Measurements from ENCODE around the gene PEAK3. TPM values are rescaled to one million over a fixed set of nuclear protein-coding genes. Genes with fewer than 3 reads are reported as not detected.

PEAK3 gene
- total and polyA plus RNA-seq, 12 donors, result 0.05 to 3.2 (median 1.2) TPM; not detected in 1

DNA sequence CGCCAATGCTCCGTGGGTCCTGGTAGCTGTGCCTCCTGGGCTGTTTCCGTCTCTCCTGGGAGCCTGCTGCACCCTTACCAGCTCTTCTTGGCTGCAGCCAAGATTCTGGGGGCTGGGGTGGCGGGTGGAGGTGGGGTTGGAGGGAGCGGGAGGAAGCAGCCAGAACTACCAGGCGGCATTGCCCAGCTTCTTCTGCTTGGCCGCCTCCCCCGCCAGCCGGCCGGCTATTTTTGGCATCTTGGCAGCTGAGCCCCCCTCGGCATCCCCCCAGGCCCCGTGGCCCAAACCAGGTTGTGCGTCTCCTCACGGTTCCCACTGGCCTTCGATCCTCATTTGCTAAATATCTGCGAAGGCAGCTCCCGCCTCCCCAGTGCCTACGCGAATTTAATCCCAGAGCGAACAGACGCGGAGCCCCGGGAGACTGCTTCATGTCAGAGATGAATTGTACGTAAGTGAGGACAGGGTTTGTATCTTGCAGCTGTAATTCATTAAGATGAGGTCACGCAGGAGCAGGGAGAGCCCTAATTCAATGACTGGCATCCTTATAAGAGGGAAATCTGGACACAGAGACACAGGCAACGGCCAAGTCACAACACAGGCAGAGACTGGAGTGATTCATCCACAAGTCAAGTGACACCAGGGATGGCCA, 12.8 kb upstream of the PEAK3 start:
- Histone ChIP-seq H3K4me3 (no peak overlapping the region), H3K27me3 (peaks cover 27% of the 10 kb centered on the region), H3K36me3 (replicated peaks in 1 of 2) (no peaks in the 10 kb centered on the region), H3K9me3 (replicated peaks in 1 of 3) (no peaks in the 10 kb centered on the region), H3K4me1 (replicated peaks in 1 of 2) (peaks cover 0 to 22% of the 10 kb centered on the region in 2 donors), H3K27ac (no peak overlapping the region)
- TF ChIP-seq POLR2A (IDR thresholded peaks at IDR 0.05), result no peak
- TF ChIP-seq, protein P1, sequence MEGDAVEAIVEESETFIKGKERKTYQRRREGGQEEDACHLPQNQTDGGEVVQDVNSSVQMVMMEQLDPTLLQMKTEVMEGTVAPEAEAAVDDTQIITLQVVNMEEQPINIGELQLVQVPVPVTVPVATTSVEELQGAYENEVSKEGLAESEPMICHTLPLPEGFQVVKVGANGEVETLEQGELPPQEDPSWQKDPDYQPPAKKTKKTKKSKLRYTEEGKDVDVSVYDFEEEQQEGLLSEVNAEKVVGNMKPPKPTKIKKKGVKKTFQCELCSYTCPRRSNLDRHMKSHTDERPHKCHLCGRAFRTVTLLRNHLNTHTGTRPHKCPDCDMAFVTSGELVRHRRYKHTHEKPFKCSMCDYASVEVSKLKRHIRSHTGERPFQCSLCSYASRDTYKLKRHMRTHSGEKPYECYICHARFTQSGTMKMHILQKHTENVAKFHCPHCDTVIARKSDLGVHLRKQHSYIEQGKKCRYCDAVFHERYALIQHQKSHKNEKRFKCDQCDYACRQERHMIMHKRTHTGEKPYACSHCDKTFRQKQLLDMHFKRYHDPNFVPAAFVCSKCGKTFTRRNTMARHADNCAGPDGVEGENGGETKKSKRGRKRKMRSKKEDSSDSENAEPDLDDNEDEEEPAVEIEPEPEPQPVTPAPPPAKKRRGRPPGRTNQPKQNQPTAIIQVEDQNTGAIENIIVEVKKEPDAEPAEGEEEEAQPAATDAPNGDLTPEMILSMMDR (IDR thresholded peaks at IDR 0.05), result no peak
- intact Hi-C loops (cut with DNase I), result no loop called here
- 18 to 33% (median 24%) methylated on average over 18 to 26 of the region's 26 CpGs for WGBS, 4 donors
- peak in 5 of 7 donors; percentile 33 to 82 (median 36) for DNase-seq

DNA sequence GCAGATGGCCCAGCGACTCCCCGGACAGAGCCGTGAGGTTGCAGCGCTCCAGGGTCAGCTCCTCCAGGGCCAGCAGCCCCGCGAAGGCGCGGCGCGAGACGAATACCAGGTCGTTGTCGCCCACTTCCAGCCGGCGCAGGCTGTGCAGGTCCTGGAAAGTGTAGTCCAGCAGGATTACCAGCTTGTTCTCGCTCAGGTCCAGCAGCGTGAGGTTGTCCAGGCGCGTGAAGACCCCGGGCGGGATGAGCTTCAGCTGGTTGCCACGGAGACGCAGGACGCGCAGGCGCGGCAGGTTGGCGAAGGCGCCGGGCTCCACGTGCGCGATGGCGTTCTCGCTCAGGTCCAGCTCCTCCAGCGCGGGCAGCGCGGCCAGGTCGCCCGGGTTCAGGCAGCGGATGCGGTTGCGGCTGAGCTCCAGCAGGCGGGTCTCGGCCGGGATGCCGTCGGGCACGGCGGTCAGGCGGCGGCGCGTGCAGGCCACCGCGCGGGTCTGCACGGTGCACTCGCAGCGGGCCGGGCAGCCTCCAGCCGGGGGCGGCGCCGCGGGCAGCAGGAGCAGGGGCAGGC, 9.3 kb upstream of the PEAK3 start:
- intact Hi-C loops (cut with DNase I), result no loop called here
- H3K9me3 ChIP-seq (replicated peaks in 1 of 3), result no peaks in the 10 kb centered on the region
- no peaks in the 10 kb centered on the region for H3K36me3 ChIP-seq (replicated peaks in 1 of 2)
- H3K27ac ChIP-seq, result no peak overlapping the region
- WGBS, 4 donors, result 0 to 17% (median 5%) methylated on average over 3 to 67 of the region's 67 CpGs
- H3K4me1 ChIP-seq (replicated peaks in 1 of 2), result peaks cover 0 to 22% of the 10 kb centered on the region in 2 donors
- H3K27me3 ChIP-seq, result peaks cover 42% of the 10 kb centered on the region
- TF ChIP-seq, protein P1 (IDR thresholded peaks at IDR 0.05), result no peak
- no peak for TF ChIP-seq POLR2A (IDR thresholded peaks at IDR 0.05)
- DNase-seq, result no peak
- H3K4me3 ChIP-seq, result peak overlapping the region in 1 of 4 donors; percentile 47

DNA sequence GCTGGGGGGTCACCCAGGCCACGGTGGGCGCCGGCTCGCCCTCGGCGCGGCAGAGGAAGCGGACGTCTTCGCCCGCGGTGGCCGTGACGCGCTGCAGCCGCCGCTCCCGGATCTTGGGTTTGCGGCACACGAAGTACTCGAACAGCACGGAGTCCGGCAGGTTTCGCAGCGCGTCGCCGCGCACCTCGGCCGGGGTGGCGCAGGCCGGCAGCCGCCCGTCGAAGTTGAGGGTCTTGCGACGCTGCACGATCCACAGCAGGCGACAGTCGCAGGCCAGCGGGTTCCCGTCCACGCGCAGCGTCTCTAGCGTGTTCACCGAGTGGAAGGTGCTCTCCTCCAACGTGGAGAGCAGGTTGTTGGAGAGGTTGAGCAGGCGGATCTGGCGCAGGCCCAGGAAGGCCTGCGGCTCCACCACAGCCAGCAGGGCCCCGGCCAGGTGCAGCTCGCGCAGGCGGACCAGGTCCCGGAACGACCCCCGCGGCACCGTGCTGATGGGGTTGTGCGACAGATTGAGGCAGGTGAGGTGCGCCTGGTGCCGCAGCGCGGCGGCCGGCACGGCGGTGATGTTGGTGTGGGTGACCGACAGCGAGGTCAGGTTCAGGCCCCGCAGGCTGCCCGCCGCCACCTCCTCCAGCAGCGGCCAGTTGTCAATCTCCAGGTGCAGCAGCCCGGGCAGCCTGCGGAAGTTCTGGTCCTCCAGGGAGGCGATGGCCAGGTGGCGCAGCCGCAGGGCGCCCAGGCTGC, 8.6 kb upstream of the PEAK3 start:
- Histone ChIP-seq H3K36me3 (replicated peaks in 1 of 2) (no peaks in the 10 kb centered on the region), H3K27me3 (peaks cover 38% of the 10 kb centered on the region), H3K4me1 (replicated peaks in 1 of 2) (peaks cover 0 to 22% of the 10 kb centered on the region in 2 donors), H3K9me3 (replicated peaks in 1 of 3) (no peaks in the 10 kb centered on the region), H3K27ac (peak overlapping the region in 1 of 5 donors; percentile 80), H3K4me3 (peak overlapping the region in 1 of 4 donors; percentile 47)
- no peak for DNase-seq
- WGBS, 4 donors, result 0 to 20% (median 4%) methylated on average over 1 to 82 of the region's 82 CpGs
- TF ChIP-seq, protein P1 (IDR thresholded peaks at IDR 0.05), result no peak
- TF ChIP-seq POLR2A (IDR thresholded peaks at IDR 0.05), result no peak
- intact Hi-C loops (cut with DNase I), result no loop called here

DNA sequence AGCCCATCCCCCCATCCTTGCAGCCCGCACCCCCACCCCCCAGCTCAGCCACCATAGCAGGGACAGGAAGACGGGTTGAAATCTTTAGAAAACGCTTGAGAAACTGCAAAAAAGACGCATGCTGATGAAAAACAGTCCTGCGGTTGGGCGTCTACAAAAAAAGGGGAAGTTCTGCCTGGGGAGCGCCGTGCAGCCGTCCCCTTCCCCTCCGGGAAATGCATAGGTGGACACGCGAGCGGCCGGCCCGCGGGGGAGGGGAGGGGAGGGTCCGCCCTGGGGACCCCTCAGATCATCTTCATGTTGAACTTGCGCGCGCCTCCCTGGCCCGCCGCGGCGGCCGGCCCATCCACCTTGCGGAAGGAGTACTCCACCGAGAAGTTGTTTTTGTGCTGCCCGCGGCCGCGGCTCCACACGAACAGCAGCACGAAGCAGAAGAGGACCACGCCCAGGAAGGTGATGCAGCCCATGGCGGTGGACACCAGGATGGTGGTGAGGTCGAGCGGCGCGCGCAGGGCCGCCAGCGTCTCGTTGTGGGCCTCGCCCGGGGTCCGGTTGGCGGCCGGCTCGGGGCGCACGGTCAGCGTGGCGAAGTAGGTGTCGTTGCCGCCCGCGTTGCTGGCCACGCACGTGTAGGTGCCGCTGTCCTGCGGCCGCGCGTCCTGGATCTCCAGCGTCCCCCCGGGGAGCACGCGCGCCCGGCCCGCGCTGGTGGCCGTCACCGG, 7.9 kb upstream of the PEAK3 start:
- Histone ChIP-seq H3K9me3 (replicated peaks in 1 of 3) (no peaks in the 10 kb centered on the region), H3K36me3 (replicated peaks in 1 of 2) (no peaks in the 10 kb centered on the region), H3K27ac (peak overlapping the region in 1 of 5 donors; percentile 80), H3K27me3 (peaks cover 40% of the 10 kb centered on the region), H3K4me3 (peak overlapping the region in 1 of 4 donors; percentile 47), H3K4me1 (replicated peaks in 1 of 2) (peaks cover 0 to 18% of the 10 kb centered on the region in 2 donors)
- WGBS, 4 donors, result 1 to 4% (median 2%) methylated on average over 16 to 69 of the region's 74 CpGs
- TF ChIP-seq, protein P1 (IDR thresholded peaks at IDR 0.05), result no peak
- no peak for TF ChIP-seq POLR2A (IDR thresholded peaks at IDR 0.05)
- intact Hi-C loops (cut with DNase I), result loop anchor here in 1 of 2 donors (10.0 kb wide), 1 partner anchor 95 kb away; no protein-coding TSS in a partner anchor
- no peak for DNase-seq
